ENCODE measurements around the gene FNDC3B. TPM values are rescaled to one million over a fixed set of nuclear protein-coding genes. Genes with fewer than 3 reads are reported as not detected.

FNDC3B gene
- total RNA-seq, 2 experiments from 2014 or later: 13.4 to 15.3 TPM

DNA sequence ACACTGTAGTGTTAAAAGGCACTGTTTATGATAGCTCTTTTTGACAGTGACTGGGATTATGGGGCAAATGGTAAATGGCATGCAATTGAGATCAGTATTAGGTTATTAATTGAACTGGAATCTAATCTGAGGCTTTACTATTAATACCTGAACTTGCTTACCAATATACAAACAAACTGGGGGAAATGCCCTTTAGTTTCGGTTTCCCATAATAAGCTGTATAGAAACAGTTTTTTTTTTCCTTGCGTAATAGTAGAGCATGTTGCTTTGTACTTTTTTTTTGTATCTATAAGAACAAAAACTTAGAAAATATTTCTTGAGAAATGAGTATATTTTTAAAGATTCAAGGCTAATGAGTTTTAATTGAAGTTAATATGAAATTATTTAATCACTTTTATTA is 95.0 kb downstream of the FNDC3B start:
- Mint-ChIP-seq H3K4me1 (peaks cover 68% of the 10 kb centered on the region), H3K36me3 (ENCODE audit: low read depth) (peaks cover 25% of the 10 kb centered on the region), H3K9me3 (peaks cover 11% of the 10 kb centered on the region), H3K27me3 (no peaks in the 10 kb centered on the region), H3K4me3 (no peak overlapping the region), H3K27ac (no peak overlapping the region)
- ChIA-PET CTCF (interaction anchor here (0.6 to 1.4 kb wide), 5 partner anchors 26 to 614 kb away, joined by 3 to 4 read pairs (median 3); no protein-coding TSS in a partner anchor), POLR2A (no interaction called here)
- no peak for DNase-seq

DNA sequence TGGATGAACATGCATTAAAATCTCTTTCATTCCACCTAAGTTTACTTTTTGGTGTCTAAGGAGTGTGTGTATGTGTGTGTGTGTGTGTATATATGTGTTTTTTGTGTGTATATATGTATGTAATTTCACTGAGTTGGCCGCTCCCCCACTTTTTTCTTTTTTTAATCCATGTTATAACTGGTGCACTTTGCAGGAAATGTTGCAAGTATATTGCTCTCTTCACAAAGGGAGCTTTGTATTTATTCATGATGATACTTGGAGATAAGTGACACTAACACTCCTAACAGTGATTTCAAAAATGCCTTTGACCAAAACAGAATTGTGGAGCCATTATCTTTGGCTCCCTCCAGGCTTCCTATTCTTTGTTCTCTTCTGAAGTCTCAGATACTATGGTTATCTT is 95.8 kb downstream of the FNDC3B start:
- H3K27ac Mint-ChIP-seq: peak overlapping the region; percentile 42
- CTCF ChIA-PET: no interaction called here
- POLR2A ChIA-PET: no interaction called here
- no peak overlapping the region for H3K4me3 Mint-ChIP-seq
- H3K4me1 Mint-ChIP-seq: peaks cover 64% of the 10 kb centered on the region
- DNase-seq: no peak
- H3K36me3 Mint-ChIP-seq (ENCODE audit: low read depth): peaks cover 24% of the 10 kb centered on the region
- no peaks in the 10 kb centered on the region for H3K27me3 Mint-ChIP-seq
- H3K9me3 Mint-ChIP-seq: peaks cover 9% of the 10 kb centered on the region

DNA sequence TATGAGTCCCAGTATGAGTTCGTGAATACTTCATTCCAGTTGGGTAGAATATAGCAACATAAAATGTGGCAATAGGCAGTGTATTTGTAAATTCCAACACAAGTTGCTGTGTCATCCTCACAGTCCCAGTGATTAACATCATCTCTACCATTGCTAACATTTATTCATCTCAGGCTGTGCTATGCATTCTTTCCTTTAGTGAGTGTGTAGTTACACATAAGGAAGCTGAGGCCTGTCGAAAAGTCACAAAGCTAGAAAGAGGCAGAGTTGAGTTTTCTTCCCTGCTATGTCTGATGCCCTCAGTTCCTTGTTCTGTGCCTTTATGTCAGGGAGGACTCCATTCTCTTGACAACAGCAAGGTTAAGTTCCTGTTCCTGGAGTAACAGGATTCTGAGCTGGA is 96.4 kb downstream of the FNDC3B start:
- H3K36me3 Mint-ChIP-seq (ENCODE audit: low read depth): peaks cover 20% of the 10 kb centered on the region
- no peak for DNase-seq
- peaks cover 5% of the 10 kb centered on the region for H3K9me3 Mint-ChIP-seq
- H3K27me3 Mint-ChIP-seq: no peaks in the 10 kb centered on the region
- H3K27ac Mint-ChIP-seq: no peak overlapping the region
- POLR2A ChIA-PET: interaction anchor here (0.6 kb wide), 1 partner anchor 322 kb away, joined by 5 read pairs; no protein-coding TSS in a partner anchor
- CTCF ChIA-PET: no interaction called here
- H3K4me3 Mint-ChIP-seq: no peak overlapping the region
- peaks cover 65% of the 10 kb centered on the region for H3K4me1 Mint-ChIP-seq

DNA sequence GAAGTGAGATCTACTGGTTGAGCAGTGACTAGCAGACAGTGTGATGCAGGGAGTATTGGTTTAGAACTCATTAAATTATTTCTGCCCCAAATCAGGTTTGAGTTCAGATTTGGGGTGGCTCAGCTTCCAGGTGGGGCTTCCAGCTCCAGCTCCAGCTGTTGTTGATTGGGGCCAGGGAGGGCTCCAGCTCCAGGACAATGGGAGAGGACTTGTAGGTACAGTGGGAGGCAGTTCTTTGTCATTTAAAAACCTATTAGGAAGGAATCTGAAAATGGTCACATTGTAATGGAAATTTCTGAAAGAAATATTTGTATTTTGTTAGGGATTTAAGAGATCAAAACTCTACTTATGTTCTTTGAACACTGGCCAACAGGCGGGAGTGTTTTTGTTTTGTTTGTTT is 97.0 kb downstream of the FNDC3B start:
- Mint-ChIP-seq H3K9me3 (peaks cover 5% of the 10 kb centered on the region), H3K27me3 (no peaks in the 10 kb centered on the region), H3K4me1 (peaks cover 65% of the 10 kb centered on the region), H3K4me3 (no peak overlapping the region), H3K27ac (no peak overlapping the region), H3K36me3 (ENCODE audit: low read depth) (peaks cover 20% of the 10 kb centered on the region)
- ChIA-PET POLR2A (no interaction called here), CTCF (no interaction called here)
- no peak for DNase-seq

DNA sequence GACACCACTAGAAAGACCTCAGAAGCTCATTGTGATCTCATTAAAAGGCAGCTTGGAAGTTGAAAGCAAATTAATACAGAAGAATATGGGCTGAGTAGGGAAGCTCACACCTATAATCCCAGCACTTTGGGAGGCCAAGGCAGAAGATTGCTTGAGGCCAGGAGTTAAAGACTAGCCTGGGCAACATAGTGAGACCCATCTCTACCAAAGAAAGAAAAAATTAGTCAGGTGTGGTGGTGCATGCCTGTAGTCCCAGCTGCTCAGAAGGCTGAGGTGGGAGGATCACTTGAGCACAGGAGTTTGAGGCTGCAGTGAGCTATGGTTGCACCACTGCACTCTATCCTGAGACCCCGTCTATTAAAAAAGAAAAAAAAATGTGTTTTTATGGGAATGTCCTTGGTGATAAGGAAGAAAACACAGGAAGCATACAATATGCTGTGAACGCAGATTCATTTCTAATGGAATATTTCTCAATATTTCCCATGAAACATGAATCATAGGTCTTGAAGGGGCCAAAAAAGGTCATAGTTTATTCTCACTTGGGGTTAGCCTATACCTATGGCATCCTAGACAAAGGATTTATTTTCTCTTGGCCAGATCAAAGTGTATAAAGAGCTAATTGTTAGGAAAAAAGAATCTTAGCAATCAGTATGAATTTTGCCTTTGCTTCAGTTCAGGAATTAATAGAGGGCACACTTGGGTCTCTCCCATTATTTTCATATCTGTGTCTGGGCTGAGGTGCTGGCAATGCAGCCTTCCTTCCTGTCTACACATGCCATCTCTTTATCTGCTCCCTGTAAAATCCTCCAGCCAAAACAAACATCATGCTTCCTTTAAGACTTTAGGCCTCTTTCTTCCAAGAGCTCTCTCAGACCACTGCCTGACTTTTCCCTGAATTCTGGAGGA is 98.2 kb downstream of the FNDC3B start:
- Mint-ChIP-seq H3K27me3 (no peaks in the 10 kb centered on the region), H3K36me3 (ENCODE audit: low read depth) (peaks cover 18% of the 10 kb centered on the region), H3K9me3 (peaks cover 5% of the 10 kb centered on the region), H3K27ac (no peak overlapping the region), H3K4me3 (no peak overlapping the region), H3K4me1 (peaks cover 57% of the 10 kb centered on the region)
- CTCF ChIA-PET: interaction anchor here (1.0 to 1.4 kb wide), 3 partner anchors 9 to 31 kb away, joined by 3 to 5 read pairs (median 4); no protein-coding TSS in a partner anchor
- POLR2A ChIA-PET: interaction anchor here (0.6 kb wide), 2 partner anchors 25 to 556 kb away, joined by 4 to 5 read pairs; no protein-coding TSS in a partner anchor
- DNase-seq: no peak

DNA sequence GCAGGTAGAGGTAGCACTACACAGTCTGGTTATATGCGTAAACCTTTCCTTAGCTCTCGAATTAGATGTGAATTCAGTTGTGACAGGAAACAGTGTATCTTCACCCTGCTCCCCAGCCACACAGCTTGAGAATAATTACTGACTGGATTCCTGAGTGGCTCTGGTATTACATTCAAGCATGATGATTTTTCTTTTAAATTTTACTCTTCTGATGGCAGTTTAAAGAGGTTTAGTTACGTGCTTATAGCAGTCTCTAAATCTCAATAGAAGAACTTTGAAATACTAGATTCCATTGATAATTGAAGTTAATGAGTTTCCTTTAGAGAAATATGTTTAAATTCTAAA is 98.8 kb downstream of the FNDC3B start:
- H3K4me3 Mint-ChIP-seq: no peak overlapping the region
- H3K9me3 Mint-ChIP-seq: peaks cover 5% of the 10 kb centered on the region
- no peak for DNase-seq
- no peak overlapping the region for H3K27ac Mint-ChIP-seq
- peaks cover 54% of the 10 kb centered on the region for H3K4me1 Mint-ChIP-seq
- POLR2A ChIA-PET: no interaction called here
- no peaks in the 10 kb centered on the region for H3K27me3 Mint-ChIP-seq
- CTCF ChIA-PET: interaction anchor here (1.0 to 1.8 kb wide), 5 partner anchors 8 to 31 kb away, joined by 3 to 9 read pairs (median 4); no protein-coding TSS in a partner anchor
- H3K36me3 Mint-ChIP-seq (ENCODE audit: low read depth): peaks cover 16% of the 10 kb centered on the region

DNA sequence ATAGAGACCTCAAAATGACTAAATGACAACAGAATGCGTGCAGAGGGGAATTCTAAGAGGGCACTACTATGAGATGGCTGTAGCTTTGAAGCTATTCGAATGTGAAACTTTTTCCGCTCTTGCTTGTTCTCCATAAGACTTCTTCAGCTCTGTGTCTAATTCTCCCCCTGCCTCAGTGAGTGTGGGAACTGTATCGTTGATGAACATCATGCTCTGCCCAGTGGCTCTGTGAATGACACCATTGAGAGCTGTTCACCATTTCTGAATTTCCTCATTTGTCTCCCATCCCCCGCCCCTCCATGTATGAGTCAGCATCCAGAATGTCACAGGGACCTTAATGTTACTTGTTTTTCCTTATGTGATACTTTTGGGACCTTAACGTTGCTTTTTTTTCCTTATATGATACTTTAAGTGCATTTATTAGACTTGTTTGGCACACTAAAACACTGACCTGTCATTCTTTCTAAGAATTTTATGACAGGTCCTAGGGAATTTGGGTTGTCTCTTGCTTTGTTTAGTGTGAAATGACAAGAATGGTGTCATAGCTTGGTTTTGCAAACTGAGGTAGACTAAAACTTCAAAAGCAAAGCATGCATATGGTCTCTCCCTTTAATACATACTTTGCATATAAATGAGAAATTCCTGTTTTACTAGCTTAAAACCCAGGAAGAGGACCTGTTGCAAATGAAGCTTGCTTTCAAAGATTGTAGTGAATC is 99.6 kb downstream of the FNDC3B start:
- peaks cover 47% of the 10 kb centered on the region for H3K4me1 Mint-ChIP-seq
- H3K27me3 Mint-ChIP-seq: no peaks in the 10 kb centered on the region
- peak overlapping the region; percentile 74 for H3K27ac Mint-ChIP-seq
- H3K9me3 Mint-ChIP-seq: peaks cover 4% of the 10 kb centered on the region
- peak; percentile 21 for DNase-seq
- CTCF ChIA-PET: interaction anchor here (0.7 to 1.8 kb wide), 10 partner anchors 8 to 104 kb away, joined by 3 to 9 read pairs (median 4); no protein-coding TSS in a partner anchor
- peaks cover 14% of the 10 kb centered on the region for H3K36me3 Mint-ChIP-seq (ENCODE audit: low read depth)
- H3K4me3 Mint-ChIP-seq: no peak overlapping the region
- POLR2A ChIA-PET: no interaction called here

DNA sequence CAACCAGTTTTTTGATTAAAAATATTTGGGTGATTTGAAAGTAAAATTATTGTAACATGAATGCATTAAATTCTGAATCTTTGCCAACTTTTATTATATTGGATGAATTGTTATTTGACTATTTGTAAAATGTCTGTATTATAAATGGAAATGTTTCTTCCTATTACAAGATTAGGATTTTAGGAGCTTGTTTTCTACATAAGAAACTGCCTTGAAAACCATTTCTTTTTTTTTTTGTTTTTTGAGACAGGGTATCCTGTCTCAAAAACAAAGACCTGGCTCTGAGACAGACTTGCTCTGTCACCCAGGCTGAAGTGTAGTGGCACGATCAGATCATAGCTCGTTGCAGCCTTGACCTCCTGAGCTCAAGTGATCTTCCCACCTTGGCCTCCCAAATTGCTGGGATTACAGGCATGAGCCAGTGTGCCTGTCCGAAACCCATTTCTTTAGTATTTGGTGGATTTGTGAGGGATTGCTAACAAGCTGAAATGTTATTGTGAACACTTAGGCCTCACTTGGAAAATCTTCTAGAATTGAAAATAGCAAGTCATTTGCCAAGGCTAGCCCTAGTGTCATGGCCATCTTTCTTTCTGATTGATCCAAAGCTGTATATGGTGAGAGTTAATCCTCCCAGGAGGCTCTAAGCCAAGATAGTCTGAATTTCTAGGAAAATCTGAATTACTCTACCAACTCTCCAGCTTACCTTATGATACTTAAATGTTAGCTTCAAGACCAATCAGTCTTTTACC is 100.3 kb downstream of the FNDC3B start:
- Mint-ChIP-seq H3K4me3 (no peak overlapping the region), H3K9me3 (peaks cover 4% of the 10 kb centered on the region), H3K27me3 (no peaks in the 10 kb centered on the region), H3K36me3 (ENCODE audit: low read depth) (peaks cover 14% of the 10 kb centered on the region), H3K4me1 (peaks cover 40% of the 10 kb centered on the region), H3K27ac (no peak overlapping the region)
- CTCF ChIA-PET: interaction anchor here (0.7 to 1.8 kb wide), 9 partner anchors 8 to 104 kb away, joined by 3 to 9 read pairs (median 4); no protein-coding TSS in a partner anchor
- POLR2A ChIA-PET: interaction anchor here (0.7 kb wide), 1 partner anchor 508 kb away, joined by 3 read pairs; no protein-coding TSS in a partner anchor
- DNase-seq: no peak

DNA sequence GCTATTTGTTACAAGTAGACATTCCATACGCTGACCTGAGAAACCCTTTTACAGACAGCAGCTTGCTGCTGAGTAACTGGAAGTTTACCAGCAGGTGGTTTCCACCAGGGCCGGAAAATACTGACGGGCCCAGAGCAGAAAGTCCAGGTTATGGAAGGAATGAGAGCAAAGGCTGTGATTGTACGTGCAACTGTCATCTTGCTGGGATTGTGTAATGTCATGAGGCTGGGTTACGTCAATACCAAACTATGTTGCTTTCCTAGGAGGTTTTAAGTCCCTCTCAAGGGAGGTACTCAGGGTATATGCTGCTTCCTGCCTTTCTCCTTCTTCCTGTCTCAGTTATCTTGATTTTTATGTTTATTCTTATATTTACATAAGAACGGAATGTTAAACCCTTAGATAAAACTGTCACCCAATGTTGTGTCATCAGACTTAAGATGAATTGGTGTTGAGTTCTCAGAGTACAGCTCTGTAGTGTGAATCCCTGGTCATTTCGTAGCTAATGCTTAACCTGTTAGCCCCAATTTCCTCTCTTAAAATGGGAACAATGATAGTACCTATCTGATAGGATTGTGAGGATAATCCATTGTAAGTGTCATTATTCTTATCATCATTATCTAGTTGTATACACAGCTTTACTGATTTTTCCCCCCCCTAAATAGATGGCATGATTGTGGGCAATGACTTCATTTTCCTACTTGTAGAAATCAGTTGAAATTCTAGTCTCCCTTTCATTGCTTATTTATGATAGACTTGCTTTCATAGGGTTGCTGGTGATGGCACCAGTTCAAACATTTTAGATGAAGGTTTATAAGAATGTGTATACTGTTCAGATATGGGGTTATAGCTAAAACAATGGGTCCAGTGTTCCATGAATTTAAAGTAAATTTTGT is 101.4 kb downstream of the FNDC3B start:
- H3K27ac Mint-ChIP-seq: no peak overlapping the region
- H3K27me3 Mint-ChIP-seq: no peaks in the 10 kb centered on the region
- H3K36me3 Mint-ChIP-seq (ENCODE audit: low read depth): peaks cover 12% of the 10 kb centered on the region
- peaks cover 4% of the 10 kb centered on the region for H3K9me3 Mint-ChIP-seq
- H3K4me3 Mint-ChIP-seq: no peak overlapping the region
- peaks cover 40% of the 10 kb centered on the region for H3K4me1 Mint-ChIP-seq
- no peak for DNase-seq
- POLR2A ChIA-PET: interaction anchor here (0.6 to 0.7 kb wide), 2 partner anchors 509 to 693 kb away, joined by 3 to 5 read pairs; no protein-coding TSS in a partner anchor
- CTCF ChIA-PET: interaction anchor here (1.2 to 1.5 kb wide), 5 partner anchors 9 to 106 kb away, joined by 3 to 6 read pairs (median 3); no protein-coding TSS in a partner anchor

DNA sequence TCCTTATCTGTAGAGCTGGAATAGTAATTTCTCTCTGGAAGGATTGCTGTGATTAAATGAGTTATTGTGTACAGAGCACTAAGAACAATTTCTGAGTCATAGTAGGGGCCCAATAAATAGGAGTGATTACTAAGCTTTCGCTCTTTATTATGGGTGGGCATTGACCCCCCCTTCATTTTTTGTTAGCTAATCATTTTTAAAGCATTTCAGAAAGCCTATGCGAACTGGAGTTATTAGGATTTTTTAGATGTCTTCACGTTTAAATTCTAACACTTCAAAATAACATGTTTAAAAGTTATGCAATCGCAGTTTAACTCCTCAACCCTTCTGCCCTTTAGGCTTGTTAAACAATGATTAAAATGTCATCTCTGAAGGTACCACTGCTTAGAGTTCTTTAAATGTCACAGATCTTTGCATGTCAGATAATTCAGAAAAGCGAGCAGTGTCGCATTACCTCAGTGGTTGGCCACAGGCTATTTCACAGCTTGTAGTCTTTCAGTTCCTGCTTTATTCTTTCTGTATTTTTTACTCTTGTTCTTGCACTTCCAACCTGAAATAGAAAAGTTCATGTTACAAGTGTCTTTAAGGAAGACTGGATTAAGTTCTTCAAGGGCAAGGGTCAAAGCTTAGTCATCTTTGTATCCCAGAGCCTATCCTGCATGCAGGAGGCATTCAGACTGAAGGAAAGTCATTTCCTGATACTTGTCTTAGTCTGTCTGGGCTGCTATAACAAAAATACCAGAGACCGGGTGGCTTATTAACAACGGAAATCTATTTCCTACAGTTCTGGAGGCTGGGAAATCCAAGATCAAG is 102.9 kb downstream of the FNDC3B start:
- ChIA-PET CTCF (interaction anchor here (1.5 kb wide), 1 partner anchor 10 kb away, joined by 3 read pairs; no protein-coding TSS in a partner anchor), POLR2A (interaction anchor here (0.6 kb wide), 1 partner anchor 34 kb away, joined by 3 read pairs; no protein-coding TSS in a partner anchor)
- Mint-ChIP-seq H3K27ac (no peak overlapping the region), H3K36me3 (ENCODE audit: low read depth) (peaks cover 4% of the 10 kb centered on the region), H3K4me1 (peaks cover 33% of the 10 kb centered on the region), H3K4me3 (no peak overlapping the region), H3K27me3 (no peaks in the 10 kb centered on the region), H3K9me3 (no peaks in the 10 kb centered on the region)
- no peak for DNase-seq

DNA sequence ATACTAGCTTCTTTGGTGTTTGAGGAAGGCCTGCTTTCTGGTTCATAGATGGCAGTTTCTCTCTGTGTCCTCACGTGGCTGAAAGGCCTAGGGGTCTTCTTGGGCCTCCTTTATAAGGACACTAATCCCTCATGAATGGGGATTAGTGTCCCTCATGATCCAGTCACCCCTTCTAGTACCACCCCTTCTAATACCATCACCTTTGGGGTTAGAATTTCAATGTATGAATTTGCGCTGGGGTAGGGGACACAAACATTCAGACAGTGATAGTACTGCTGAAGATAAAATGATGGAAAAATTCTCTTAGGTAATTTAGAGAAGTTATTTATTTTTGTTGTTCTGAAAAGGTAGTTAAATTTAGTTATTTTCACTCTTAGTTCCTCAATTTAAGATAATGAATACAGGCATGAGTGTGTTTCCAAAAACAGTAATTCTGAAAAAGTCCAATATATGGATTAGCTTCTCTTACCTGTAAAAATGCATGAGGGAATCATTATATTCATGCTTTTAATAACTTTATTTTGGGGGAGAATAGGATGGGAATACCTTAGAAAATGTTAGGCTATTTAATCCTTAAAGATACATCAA is 103.6 kb downstream of the FNDC3B start:
- DNase-seq: no peak
- Mint-ChIP-seq H3K4me3 (no peak overlapping the region), H3K27me3 (no peaks in the 10 kb centered on the region), H3K9me3 (no peaks in the 10 kb centered on the region), H3K4me1 (peaks cover 28% of the 10 kb centered on the region), H3K36me3 (ENCODE audit: low read depth) (no peaks in the 10 kb centered on the region), H3K27ac (no peak overlapping the region)
- POLR2A ChIA-PET: no interaction called here
- CTCF ChIA-PET: no interaction called here
